NCI-H2196 treated with DMSO at 0.1 percent for 48 hours (cell line): ENCODE results near the gene PHKG2.

Experiments
- DNase-seq: peaks from one replicate; lab custom pipeline; 2025; ENCODE audit not compliant: unreplicated experiment; lab: John Stamatoyannopoulos, UW

PHKG2 gene

DNA sequence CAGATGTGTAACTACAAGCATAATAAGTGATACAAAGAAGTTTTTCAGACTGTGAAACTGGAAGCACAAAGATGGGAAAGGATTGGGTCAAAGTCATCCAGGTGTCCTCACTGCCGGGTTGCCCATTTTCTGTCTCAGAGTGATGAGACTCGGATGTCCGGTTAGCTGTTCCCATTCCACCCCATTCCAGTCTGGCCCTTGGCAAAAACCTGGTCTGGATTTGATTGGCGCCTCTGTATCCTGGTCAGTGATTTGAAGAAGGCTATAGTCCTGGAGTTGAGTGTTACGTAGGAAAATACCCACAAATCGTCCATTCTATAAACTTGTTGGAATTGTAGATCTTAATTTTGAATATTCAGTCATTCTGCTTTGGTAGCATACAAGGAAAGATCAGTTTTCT is 19.9 kb upstream of the PHKG2 start:
- DNase-seq, result no peak

DNA sequence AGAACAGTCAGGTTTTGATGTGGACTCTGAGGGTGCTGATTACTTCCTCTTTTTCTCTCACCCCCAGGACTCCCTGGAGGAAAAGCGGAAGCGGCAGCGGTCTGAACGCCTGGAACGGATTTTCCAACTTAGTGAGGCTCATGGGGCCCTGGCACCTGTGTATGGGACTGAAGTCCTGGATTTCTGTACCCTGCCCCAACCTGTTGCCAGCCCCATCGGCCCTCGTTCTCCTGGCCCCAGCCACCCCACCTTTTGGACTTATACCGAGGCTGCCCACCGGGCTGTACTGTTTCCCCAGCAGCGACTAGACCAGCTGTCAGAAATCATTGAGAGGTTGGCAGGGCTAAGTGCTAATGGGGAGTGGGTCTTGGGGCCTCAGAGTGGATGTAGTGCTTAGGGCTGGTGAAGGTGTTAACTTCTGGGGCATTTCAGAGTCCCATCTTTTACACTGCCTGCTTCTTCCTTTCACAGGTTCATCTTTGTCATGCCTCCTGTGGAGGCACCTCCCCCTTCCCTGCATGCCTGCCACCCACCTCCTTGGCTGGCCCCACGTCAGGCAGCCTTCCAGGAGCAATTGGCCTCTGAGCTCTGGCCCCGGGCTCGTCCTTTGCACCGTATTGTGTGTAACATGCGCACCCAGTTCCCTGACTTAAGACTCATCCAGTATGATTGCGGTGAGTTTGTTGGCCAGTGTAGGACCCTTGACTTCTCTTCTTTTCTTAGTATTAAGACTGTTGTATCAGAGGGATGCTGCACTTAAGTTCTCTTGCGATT is 19.1 kb upstream of the PHKG2 start:
- no peak for DNase-seq

DNA sequence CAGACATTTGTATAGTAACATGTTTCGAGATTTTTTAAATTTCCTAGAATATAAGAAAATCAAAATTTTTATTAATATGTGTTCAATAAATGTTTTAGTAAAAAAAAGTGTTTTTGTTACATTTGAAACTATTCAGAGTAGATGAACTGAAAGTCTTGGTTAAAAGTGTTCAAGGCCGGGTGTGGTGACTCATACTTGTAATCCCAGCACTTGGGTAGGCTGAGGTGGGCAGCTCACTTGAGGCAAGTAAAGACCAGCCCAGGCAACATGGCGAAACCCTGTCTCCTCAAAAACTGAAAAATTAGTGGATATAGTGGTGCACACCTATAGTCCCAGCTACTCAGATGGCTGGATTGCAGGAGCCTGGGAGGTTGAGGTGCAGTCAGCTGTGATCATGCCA is 16.8 kb upstream of the PHKG2 start:
- no peak for DNase-seq

DNA sequence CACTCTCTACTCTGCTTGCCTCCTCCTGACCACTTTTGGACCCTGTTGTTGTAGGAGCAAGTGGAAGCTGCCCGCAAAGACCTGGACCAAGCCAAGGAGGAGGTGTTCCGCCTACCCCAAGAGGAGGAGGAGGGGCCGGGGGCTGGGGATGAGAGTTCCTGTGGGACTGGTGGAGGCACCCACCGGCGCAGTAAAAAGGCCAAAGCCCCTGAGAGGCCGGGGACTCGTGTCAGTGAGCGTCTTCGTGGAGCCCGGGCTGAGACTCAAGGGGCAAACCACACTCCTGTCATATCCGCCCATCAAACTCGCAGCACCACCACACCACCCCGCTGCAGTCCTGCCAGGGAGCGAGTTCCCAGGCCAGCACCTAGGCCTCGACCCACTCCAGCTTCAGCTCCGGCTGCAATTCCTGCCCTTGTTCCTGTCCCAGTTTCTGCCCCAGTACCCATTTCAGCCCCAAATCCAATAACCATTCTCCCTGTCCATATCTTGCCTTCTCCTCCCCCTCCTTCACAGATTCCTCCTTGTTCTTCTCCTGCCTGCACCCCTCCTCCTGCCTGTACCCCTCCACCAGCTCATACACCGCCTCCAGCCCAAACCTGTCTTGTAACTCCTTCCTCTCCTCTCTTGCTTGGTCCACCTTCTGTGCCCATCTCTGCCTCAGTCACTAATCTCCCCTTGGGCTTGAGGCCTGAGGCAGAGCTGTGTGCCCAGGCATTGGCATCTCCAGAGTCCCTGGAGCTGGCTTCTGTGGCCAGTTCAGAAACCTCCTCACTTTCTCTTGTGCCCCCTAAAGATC is 11.0 kb upstream of the PHKG2 start:
- no peak for DNase-seq

DNA sequence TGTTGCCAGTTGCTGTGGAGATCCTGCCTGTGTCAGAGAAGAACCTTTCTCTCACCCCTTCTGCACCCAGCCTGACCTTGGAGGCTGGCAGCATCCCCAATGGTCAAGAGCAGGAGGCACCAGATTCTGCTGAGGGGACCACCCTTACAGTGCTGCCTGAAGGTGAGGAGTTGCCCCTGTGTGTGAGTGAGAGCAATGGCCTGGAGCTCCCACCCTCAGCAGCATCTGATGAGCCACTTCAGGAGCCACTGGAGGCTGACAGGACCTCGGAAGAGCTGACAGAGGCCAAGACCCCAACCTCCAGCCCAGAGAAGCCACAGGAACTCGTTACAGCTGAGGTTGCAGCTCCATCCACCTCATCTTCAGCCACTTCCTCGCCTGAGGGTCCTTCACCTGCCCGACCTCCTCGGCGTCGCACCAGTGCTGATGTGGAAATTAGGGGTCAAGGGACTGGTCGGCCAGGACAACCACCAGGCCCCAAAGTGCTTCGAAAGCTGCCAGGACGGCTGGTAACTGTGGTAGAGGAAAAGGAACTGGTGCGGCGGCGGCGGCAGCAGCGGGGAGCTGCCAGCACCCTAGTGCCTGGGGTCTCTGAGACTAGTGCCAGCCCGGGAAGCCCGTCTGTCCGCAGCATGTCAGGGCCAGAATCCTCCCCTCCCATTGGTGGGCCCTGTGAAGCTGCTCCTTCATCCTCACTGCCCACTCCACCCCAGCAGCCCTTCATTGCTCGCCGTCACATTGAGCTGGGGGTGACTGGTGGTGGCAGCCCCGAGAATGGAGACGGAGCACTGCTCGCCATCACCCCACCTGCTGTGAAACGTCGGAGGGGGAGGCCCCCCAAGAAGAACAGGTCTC is 10.2 kb upstream of the PHKG2 start:
- DNase-seq, result no peak

DNA sequence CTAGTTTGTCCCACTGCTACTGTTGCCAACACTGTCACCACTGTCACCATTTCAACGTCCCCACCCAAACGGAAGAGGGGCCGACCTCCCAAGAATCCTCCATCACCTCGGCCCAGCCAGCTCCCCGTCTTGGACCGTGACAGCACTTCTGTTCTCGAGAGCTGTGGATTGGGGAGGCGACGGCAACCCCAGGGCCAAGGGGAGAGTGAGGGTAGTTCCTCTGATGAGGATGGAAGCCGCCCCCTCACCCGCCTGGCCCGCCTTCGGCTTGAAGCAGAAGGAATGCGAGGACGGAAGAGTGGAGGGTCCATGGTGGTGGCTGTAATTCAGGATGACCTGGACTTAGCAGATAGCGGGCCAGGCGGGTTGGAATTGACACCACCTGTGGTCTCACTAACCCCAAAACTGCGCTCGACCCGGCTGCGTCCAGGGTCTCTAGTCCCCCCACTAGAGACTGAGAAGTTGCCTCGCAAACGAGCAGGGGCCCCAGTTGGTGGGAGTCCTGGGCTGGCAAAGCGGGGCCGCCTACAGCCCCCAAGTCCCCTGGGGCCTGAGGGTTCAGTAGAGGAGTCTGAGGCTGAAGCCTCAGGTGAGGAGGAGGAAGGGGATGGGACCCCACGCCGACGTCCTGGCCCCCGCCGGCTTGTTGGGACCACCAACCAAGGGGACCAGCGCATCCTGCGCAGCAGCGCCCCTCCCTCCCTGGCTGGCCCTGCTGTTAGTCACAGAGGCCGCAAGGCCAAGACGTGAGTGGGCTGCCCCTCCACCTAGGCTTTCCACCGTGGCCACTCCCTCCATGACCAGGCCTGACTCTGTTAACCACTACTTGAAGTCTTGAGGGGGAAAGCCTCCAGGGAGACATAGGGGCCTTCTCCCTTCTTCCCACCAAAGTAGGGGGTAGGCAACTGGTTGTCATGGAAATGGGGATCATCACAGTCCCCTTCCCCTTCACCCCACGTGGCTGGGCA is 9.0 kb upstream of the PHKG2 start:
- no peak for DNase-seq

DNA sequence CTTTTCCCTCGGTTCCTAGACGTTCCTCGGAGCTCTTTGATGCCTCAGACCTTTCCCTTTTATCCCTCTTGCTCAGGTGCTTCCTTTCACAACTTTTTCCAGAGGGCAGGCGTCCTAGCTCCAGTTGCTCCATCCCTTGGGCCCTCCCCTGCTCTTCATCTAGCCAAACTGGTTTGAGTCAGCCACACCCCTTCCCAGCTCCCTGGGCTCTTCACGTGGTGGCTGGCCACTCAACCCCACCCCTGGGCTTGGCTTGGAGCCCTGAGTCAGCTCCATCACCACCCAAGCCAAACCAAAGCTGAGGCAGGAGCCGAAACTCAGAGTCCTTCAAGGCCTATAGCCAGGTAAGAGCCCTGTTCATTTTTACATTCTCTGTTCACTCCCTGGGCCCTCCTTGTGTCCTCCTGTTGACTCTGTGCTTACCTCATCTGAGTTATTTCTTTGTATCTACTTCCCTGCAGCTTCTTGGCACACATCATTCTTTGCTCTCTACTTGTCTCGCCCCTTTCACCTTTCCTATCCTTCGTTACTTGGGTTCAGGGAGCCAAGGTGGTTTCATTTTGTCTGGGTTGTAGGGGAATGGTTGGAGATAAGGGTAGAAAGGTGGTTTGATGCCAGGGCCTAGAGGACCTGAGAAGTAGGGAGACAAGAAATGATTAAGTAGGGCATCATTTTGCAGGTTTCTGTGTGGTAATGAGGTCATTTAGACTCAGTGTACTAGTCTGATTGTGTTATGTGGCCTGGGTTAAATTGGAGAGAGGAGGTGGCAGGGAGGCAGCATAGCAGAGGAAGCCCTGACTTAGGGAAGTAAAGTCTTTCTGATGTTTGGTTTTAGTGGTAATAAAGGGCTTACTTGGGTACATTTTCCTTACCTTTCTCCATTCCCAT is 7.6 kb upstream of the PHKG2 start:
- DNase-seq, result peak; percentile 91

DNA sequence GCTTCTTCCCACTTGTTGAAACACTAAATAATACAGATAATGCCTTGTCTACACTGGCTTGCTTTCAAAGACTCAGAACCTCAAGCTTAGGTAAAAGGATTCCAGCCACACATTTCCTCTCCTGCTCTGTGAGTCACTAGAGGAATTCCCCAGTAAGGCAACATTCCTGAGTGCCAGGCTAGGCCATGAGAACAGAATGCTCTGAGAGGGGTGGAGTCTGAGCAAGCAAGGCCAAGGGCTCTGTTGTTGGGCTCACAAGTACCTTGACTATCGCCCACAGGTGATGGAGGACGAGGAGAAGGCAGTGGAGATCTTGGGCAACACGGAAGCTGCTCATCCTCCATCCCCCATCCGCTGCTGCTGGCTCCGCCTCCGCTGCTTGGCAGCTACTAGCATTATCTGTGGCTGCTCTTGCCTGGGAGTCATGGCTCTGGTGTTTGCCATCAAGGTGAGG is 6.7 kb upstream of the PHKG2 start:
- peak; percentile 66 for DNase-seq

DNA sequence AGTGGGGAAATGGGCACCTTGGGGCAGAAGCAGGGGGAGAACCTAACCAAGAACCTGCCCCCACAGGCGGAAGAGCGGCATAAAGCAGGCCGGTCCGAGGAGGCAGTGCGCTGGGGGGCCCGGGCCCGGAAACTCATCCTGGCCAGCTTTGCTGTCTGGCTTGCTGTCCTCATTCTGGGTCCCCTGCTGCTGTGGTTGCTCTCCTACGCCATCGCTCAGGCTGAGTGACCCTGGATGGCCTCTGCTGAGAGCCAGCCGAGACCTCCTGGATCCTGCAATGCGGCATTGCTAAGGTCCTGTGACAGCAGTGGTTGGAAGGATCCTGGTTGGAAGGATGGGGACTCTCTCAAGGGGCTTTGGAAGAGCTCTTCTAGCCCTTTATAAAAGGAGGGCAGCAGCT is 4.5 kb upstream of the PHKG2 start:
- no peak for DNase-seq

DNA sequence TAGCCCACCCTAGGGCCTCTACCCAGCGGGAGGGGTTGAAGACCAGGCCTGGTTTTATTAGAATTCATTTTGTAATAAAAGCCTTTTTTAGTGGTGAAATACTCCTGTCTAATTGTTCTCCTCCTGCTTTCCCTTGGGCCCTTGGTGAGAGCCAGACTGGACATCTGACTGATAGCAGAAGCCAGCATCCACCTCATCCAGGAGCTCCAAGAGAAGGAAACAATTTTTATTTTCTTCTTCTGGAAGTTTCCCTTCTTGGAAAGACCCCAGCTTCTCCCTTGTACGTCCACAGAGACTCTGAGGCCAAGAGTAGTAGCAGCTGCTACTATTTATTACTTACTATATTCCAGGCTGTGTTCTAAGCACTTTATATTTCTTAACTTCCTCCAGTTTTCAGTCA is 4.0 kb upstream of the PHKG2 start:
- no peak for DNase-seq

DNA sequence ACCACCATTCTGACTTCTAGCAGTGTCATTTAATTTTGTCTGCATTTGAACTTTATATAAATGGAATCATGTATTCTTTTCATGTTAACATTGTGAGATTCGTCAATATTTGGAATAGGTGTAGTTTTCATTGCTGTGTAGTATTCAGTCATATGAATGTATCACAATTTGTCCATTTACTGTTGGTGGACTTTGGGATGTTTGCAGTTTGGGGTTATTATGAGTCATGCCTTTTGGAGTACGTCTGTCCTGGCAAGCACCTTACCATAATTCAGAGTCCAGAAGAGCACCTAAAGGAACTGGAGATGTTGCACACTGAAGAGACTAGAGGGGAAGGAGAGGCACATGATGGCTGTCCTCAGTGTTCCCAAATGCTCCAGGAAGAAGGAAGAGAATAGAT is 3.1 kb upstream of the PHKG2 start:
- no peak for DNase-seq

DNA sequence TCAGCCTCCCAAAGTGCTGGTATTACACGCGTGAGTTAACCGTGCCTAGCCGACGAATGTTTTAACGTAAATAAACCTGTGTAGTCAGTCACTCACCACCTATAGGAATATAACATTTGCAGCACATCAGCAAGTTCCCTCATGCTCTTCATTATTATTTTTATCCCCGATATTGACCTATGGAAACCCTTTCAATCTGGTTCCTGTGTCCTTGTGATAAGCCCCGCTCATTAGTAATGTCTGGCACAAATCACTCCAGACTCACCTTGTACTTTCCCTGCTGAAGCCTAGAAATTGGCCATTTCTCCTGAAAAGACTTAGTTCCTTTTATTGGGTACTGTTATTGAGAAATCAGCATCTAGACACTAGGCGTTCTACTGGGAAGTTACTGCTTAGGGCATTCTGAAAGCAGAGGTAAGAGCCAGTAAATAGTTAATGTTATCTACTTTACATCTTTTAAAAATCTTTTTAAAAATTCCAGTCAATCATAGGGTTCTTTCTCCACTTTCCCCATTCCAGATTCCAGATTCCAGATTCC is 1.5 kb upstream of the PHKG2 start:
- no peak for DNase-seq

DNA sequence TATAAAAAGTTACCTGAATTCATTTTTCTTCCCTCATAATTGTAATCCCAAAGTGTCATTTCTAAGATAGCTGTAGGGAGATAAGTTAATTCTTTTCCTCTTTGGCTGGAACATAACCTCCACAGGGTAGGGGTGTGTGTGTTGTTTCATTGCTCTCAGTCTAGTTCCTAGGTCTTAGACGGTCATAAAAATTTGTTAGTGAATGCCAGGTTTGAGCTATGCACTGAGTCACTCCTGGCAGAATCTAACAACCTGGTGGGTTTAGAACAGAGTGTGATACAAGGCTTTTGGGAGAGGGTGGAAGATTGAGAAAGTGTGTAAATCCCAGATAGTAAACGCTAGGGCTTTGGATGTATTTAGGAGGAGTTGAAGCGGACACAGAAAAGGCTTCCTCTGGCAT is 894 bp upstream of the PHKG2 start:
- DNase-seq, result no peak

DNA sequence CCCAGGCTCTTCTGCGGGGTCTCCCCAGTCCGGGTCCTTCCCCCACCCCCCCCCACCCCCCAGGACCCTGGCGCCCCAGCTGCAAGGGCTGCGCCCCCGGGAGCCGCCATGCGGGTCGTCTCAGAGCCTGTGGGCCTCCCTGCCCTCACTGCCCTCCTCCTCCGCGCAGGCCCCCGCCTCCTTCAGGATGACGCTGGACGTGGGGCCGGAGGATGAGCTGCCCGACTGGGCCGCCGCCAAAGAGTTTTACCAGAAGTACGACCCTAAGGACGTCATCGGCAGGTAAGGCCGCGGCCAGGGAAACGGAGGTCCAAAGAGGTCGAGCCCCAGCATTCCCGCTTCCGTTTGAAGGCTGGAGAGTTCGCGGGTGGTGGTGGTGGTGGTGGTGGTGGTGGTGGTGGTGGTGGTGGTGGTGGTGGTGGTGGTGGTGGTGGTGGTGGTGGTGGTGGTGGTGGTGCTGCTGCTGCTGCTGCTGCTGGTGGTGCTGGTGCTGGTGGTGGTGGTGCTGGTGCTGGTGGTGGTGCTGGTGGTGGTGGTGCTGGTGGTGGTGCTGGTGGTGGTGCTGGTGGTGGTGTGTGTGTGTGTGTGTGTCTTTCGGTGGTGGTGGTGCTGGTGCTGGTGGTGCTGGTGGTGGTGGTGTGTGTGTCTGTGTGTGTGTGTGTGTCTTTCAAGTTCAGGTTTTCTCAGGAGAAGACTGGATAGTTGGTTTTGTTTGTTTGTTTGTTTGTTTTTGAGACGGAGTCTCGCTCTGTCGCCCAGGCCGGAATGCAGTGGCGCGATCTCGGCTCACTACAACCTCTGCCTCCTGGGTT is 615 bp downstream of the PHKG2 start:
- DNase-seq, result peak; percentile 17

DNA sequence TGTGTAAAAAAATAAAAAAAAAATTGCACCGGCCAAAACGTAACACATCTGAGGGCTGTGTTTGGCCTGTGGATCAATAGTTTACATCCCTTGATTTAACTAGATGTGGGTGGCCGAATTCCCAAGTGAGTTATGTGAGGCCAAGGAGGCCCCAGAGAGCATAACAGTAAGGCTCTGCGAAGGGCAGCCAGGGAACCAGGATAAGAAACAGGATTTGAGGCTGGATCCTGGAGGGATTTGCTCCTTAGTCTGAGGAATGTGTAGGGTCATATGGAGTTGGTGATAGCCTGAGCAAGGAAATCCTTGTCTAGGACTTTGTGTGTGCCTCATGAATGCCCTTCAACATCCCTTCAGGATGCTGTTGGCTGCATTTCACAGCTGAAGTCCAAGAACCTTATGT is 2.0 kb downstream of the PHKG2 start:
- DNase-seq, result no peak

DNA sequence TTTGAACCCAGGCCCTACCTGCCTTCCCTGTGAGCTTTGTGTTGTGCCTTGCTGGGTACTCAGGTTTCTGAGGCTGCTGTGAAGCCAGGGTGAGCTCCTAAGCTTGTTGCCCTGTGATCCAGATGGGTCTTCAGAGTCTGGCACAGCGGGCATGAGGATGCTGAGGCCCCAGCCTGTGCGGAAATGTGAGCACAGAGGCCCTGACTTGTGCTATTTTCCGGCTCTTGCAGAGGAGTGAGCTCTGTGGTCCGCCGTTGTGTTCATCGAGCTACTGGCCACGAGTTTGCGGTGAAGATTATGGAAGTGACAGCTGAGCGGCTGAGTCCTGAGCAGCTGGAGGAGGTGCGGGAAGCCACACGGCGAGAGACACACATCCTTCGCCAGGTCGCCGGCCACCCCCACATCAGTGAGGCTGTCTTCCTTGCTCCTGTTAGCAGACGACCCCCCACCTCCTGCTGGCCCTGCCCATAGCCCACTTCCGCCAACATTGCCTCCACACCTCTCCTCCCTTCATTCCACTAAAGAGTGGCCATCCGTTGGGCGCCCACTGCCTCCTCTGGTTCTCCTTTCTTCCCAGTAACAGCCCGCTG is 2.7 kb downstream of the PHKG2 start:
- DNase-seq, result no peak

DNA sequence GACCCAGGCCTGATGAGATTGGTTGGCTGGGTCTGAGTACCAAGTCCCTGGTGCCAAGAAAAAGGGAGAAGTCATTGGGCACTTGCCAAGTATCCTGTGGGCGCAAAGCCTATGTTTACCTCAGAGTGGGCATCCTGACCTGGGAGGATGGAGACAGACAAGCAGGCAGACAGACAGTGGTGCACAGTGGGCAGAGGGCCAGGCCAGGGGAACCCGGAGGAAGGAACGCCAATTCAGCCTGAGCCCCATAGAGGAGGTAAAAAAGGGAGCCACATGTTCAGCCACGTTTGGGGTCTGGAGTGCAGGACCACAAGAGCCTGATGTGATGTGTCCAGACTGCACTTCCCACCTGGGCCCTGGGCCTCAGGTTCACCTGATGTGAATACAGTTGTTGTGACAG is 5.4 kb downstream of the PHKG2 start:
- DNase-seq, result no peak
